GM23338 (cell line): Measurements from ENCODE around the gene ZDHHC12. TPM values are rescaled to one million over a fixed set of nuclear protein-coding genes. Genes with fewer than 3 reads are reported as not detected.

Experiments used
- ATAC-seq: fragments of 200-7000 bp; cut with Tn5 transposase; 3 replicates; pipeline ENCODE4 v1.9.1; 2020
- DNase-seq: peaks from one replicate; pipeline ENCODE4 v3.0.0-alpha.2; 2015; ENCODE audit warnings: low spot score
- H2AFZ ChIP-seq: fragments of 200-600 bp; sonication (generic); 2 replicates; pipeline ENCODE4 v1.8.0; 2016; ENCODE audit warnings: antibody characterized with exemption, mild to moderate bottlenecking, moderate library complexity
- H3F3A ChIP-seq: fragments of 200-600 bp; sonication (generic); replicated peaks from 2 replicates; pipeline ENCODE4 v1.8.0; 2017; ENCODE audit warnings: antibody characterized with exemption, mixed run types, low read depth
- H3K27ac ChIP-seq: fragments of 200-600 bp; sonication (generic); 2 replicates; pipeline ENCODE4 v1.6.1; 2016; ENCODE audit warnings: low read depth
- H3K27me3 ChIP-seq: fragments of 200-600 bp; sonication (generic); 2 replicates; pipeline ENCODE4 v1.8.0; 2016; ENCODE audit warnings: mild to moderate bottlenecking, mixed run types, moderate library complexity; ENCODE audit not compliant: insufficient read depth
- H3K36me3 ChIP-seq: fragments of 200-600 bp; sonication (generic); 2 replicates; pipeline ENCODE4 v1.8.0; 2016; ENCODE audit warnings: mild to moderate bottlenecking; ENCODE audit not compliant: insufficient read depth
- H3K4me1 ChIP-seq: fragments of 200-600 bp; sonication (generic); 2 replicates; pipeline ENCODE4 v1.8.0; 2016; ENCODE audit warnings: mild to moderate bottlenecking, moderate library complexity; ENCODE audit not compliant: insufficient read depth
- H3K4me2 ChIP-seq: fragments of 200-600 bp; sonication (generic); 2 replicates; pipeline ENCODE4 v1.7.1; 2017; ENCODE audit warnings: mixed run types
- H3K4me3 ChIP-seq: fragments of 200-600 bp; sonication (generic); 2 replicates; pipeline ENCODE4 v1.6.1; 2016; ENCODE audit warnings: mixed run types
- H3K79me2 ChIP-seq: fragments of 200-600 bp; sonication (generic); replicated peaks from 2 replicates; pipeline ENCODE4 v1.8.0; 2017; ENCODE audit warnings: mild to moderate bottlenecking; ENCODE audit not compliant: insufficient read depth
- H3K9me2 ChIP-seq: fragments of 200-600 bp; sonication (generic); 2 replicates; pipeline ENCODE4 v1.8.0; 2017; ENCODE audit not compliant: insufficient read depth
- H4K20me1 ChIP-seq: fragments of 200-600 bp; sonication (generic); replicated peaks from 2 replicates; pipeline ENCODE4 v1.8.0; 2017; ENCODE audit warnings: mild to moderate bottlenecking; ENCODE audit not compliant: insufficient read depth
- H3K27ac Mint-ChIP-seq: 2 replicates; pipeline ENCODE4 v1.8.0; 2020; ENCODE audit warnings: inconsistent platforms, mild to moderate bottlenecking, moderate library complexity, mixed read lengths
- H3K27me3 Mint-ChIP-seq: 3 replicates; pipeline ENCODE4 v1.8.0; 2022; ENCODE audit warnings: low read depth, mild to moderate bottlenecking, moderate library complexity, mixed read lengths, inconsistent platforms; ENCODE audit not compliant: insufficient read depth, poor library complexity
- H3K36me3 Mint-ChIP-seq: 3 replicates; pipeline ENCODE4 v1.8.0; 2021; ENCODE audit warnings: low read depth, mild to moderate bottlenecking, inconsistent platforms, moderate library complexity, mixed read lengths
- H3K4me1 Mint-ChIP-seq: 3 replicates; pipeline ENCODE4 v1.8.0; 2020; ENCODE audit warnings: mild to moderate bottlenecking, inconsistent platforms, mixed read lengths
- H3K4me3 Mint-ChIP-seq: 3 replicates; pipeline ENCODE4 v1.8.0; 2021; ENCODE audit warnings: moderate library complexity, mild to moderate bottlenecking, inconsistent platforms, mixed read lengths
- H3K9me3 Mint-ChIP-seq: 3 replicates; pipeline ENCODE4 v1.8.0; 2020; ENCODE audit warnings: moderate library complexity, mild to moderate bottlenecking, inconsistent platforms, mixed read lengths
- CREB1 ChIP-seq: fragments of 250-450 bp; sonication (Bioruptor Pico); IDR thresholded peaks from 2 replicates; pipeline ENCODE4 v1.5.0; 2020; ENCODE audit warnings: low read depth, mild to moderate bottlenecking, moderate library complexity
- CTCF ChIP-seq, 2 experiments: fragments of 200-600 bp in 1 of 2; sonication (generic) in 1 of 2; conservative IDR thresholded peaks; 2 replicates each; pipeline versions ENCODE4 v1.5.1 to v1.6.1; 2016 to 2017; ENCODE audit warnings: antibody characterized with exemption in 2 of 2, low read depth in 2 of 2, mild to moderate bottlenecking in 2 of 2, moderate library complexity in 1 of 2
- EZH2 ChIP-seq: fragments of 200-600 bp; sonication (generic); IDR thresholded peaks from one replicate; pipeline ENCODE4 v1.8.0; 2017; ENCODE audit warnings: antibody characterized with exemption, mild to moderate bottlenecking, low read depth; ENCODE audit not compliant: unreplicated experiment
- STAT1 ChIP-seq: IDR thresholded peaks from one replicate; pipeline ENCODE4 v1.6.1; 2016; ENCODE audit warnings: antibody characterized with exemption; ENCODE audit not compliant: unreplicated experiment
- ZNF331 ChIP-seq: fragments of 250-450 bp; sonication (Bioruptor Pico); IDR thresholded peaks from 2 replicates; pipeline ENCODE4 v1.5.0; 2020; ENCODE audit warnings: low read depth, mild to moderate bottlenecking, moderate library complexity
- ZNF462 ChIP-seq: fragments of 250-450 bp; sonication (Bioruptor Pico); IDR thresholded peaks from 2 replicates; pipeline ENCODE4 v1.5.0; 2020; ENCODE audit warnings: mild to moderate bottlenecking, moderate library complexity
- polyA plus RNA-seq: library from polyadenylated mRNA; unstranded; fragments of >200 nt; fragmentation: Nextera tagmentation; extraction: Ambion mirVana; gene quantifications from 2 replicates; pipeline ENCODE4 v1.2.1, GENCODE V29; 2016
- total RNA-seq: library from RNA; depleted of rRNA; stranded (reverse); fragments of >200 nt; shearing (Covaris generic); gene quantifications from 2 replicates; pipeline ENCODE4 v1.2.3, GENCODE V29; 2014
- TF ChIP-seq, protein P1 (sequence below): IDR thresholded peaks from one replicate; pipeline ENCODE4 v1.6.1; 2018; ENCODE audit warnings: antibody characterized with exemption; ENCODE audit not compliant: unreplicated experiment

Gene ZDHHC12
- total and polyA plus RNA-seq, 2 experiments from 2014 or later = 47.5 to 54.1 TPM

DNA sequence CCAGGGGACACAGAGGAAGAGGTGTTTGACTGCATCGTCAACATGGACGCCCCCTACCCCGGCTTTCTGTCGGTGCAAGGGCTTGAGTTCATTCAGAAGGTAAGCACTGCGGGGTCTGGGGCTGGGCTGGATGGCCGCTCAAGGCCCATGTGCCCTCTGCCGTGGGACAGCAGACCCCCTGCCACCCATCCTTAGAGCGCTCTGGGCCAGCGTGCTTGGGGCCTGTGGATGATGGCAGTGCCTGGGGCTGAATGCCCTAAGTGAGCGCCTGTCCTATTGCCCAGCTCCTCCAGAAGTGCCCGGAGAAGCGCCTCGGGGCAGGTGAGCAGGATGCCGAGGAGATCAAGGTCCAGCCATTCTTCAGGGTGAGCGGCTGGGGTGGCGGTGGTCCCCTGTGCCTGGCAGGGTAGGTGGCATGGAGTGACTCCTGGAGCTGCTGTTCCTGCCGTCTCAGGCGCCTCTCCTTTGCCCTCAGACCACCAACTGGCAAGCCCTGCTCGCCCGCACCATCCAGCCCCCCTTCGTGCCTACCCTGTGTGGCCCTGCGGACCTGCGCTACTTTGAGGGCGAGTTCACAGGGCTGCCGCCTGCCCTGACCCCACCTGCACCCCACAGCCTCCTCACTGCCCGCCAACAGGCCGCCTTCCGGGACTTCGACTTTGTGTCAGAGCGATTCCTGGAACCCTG is 3.9 kb downstream of the ZDHHC12 start:
- DNase-seq = peak; percentile 44
- TF ChIP-seq CTCF (conservative IDR thresholded peaks at IDR 0.05; ENCODE audit: low read depth in 2 of 2) (peak in 1 of 2 experiments; percentile 41; a peak in 2 of 4 replicates), ZNF331 (no peak)
- H3K9me3 Mint-ChIP-seq = no peaks in the 10 kb centered on the region; the same call in 2 of the 3 replicates

GRCh38 chr9:128718475-128718874 is 5.5 kb downstream of the ZDHHC12 start:
- peaks cover 6% of the 10 kb centered on the region for H3K36me3 Mint-ChIP-seq
- H3K4me1 ChIP-seq = peaks cover 3% of the 10 kb centered on the region
- no peaks in the 10 kb centered on the region for H3F3A ChIP-seq
- ATAC-seq (no peak), DNase-seq (no peak)
- H3K4me1 Mint-ChIP-seq = peaks cover 11% of the 10 kb centered on the region
- no peak overlapping the region for H3K4me2 ChIP-seq
- H3K4me3 ChIP-seq = no peak overlapping the region
- H3K27me3 Mint-ChIP-seq = peaks cover 21% of the 10 kb centered on the region
- H3K27me3 ChIP-seq = no peaks in the 10 kb centered on the region
- no peaks in the 10 kb centered on the region; the same call in 1 of the 2 replicates for H4K20me1 ChIP-seq
- no peaks in the 10 kb centered on the region; the same call in 1 of the 2 replicates for H3K79me2 ChIP-seq
- no peak overlapping the region for H3K27ac Mint-ChIP-seq
- H3K4me3 Mint-ChIP-seq = no peak overlapping the region
- H3K27ac ChIP-seq = no peak overlapping the region
- H3K36me3 ChIP-seq = no peaks in the 10 kb centered on the region
- H2AFZ ChIP-seq = no peak overlapping the region
- H3K9me2 ChIP-seq = no peaks in the 10 kb centered on the region
- H3K9me3 Mint-ChIP-seq = no peaks in the 10 kb centered on the region
- TF ChIP-seq ZNF331 (no peak), STAT1 (no peak), ZNF462 (CRISPR knock-in tag) (no peak), EZH2 (no peak), CREB1 (CRISPR knock-in tag) (no peak)
- TF ChIP-seq, protein P1, sequence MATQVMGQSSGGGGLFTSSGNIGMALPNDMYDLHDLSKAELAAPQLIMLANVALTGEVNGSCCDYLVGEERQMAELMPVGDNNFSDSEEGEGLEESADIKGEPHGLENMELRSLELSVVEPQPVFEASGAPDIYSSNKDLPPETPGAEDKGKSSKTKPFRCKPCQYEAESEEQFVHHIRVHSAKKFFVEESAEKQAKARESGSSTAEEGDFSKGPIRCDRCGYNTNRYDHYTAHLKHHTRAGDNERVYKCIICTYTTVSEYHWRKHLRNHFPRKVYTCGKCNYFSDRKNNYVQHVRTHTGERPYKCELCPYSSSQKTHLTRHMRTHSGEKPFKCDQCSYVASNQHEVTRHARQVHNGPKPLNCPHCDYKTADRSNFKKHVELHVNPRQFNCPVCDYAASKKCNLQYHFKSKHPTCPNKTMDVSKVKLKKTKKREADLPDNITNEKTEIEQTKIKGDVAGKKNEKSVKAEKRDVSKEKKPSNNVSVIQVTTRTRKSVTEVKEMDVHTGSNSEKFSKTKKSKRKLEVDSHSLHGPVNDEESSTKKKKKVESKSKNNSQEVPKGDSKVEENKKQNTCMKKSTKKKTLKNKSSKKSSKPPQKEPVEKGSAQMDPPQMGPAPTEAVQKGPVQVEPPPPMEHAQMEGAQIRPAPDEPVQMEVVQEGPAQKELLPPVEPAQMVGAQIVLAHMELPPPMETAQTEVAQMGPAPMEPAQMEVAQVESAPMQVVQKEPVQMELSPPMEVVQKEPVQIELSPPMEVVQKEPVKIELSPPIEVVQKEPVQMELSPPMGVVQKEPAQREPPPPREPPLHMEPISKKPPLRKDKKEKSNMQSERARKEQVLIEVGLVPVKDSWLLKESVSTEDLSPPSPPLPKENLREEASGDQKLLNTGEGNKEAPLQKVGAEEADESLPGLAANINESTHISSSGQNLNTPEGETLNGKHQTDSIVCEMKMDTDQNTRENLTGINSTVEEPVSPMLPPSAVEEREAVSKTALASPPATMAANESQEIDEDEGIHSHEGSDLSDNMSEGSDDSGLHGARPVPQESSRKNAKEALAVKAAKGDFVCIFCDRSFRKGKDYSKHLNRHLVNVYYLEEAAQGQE = no peak

More for the DNA sequence above, 3.9 kb downstream of the ZDHHC12 start:
- Mint-ChIP-seq H3K27me3 (peaks cover 27% of the 10 kb centered on the region), H3K4me1 (peaks cover 17% of the 10 kb centered on the region), H3K27ac (no peak overlapping the region), H3K36me3 (peaks cover 6% of the 10 kb centered on the region), H3K4me3 (no peak overlapping the region; the same call in 2 of the 3 replicates)
- H3K4me1 ChIP-seq = peaks cover 3% of the 10 kb centered on the region
- no peak for ATAC-seq
- no peaks in the 10 kb centered on the region for H3K9me2 ChIP-seq
- H3K27me3 ChIP-seq = no peaks in the 10 kb centered on the region
- H3K36me3 ChIP-seq = no peaks in the 10 kb centered on the region
- H3K4me3 ChIP-seq = no peak overlapping the region
- no peak overlapping the region for H2AFZ ChIP-seq
- no peaks in the 10 kb centered on the region; the same call in 1 of the 2 replicates for H3K79me2 ChIP-seq
- no peaks in the 10 kb centered on the region for H3F3A ChIP-seq
- H3K27ac ChIP-seq = no peak overlapping the region
- H3K4me2 ChIP-seq = no peak overlapping the region
- H4K20me1 ChIP-seq = no peaks in the 10 kb centered on the region; the same call in 1 of the 2 replicates
